GM19372 (cell line): ENCODE measurements around the gene IMMP2L.
"Not testable (repeated sequence)": the region's sequence is repeated elsewhere in the genome, so short reads cannot be mapped to it uniquely, and the experiment has no call there.

ENCODE experiments used
- ATAC-seq: cut with Tn5 transposase; IDR thresholded peaks from one replicate; pipeline ENCODE4 v1.9.1; 2021; ENCODE audit warnings: mild to moderate bottlenecking, low read depth, moderate library complexity; ENCODE audit not compliant: unreplicated experiment

IMMP2L gene

GRCh38 chr7:110983822-110984456, 578.4 kb downstream of the IMMP2L start:
- no peak for ATAC-seq

- ATAC-seq = no peak
These were observed 585.1 kb downstream of the IMMP2L start for GRCh38 chr7:110977127-110977737.

GRCh38 chr7:110975486-110975885, 586.8 kb downstream of the IMMP2L start:
- no peak for ATAC-seq

- ATAC-seq = no peak
These were observed 587.9 kb downstream of the IMMP2L start for GRCh38 chr7:110974441-110974840.

GRCh38 chr7:110973196-110973990, 588.9 kb downstream of the IMMP2L start:
- no peak for ATAC-seq

GRCh38 chr7:110964775-110965174, 597.5 kb downstream of the IMMP2L start:
- no peak for ATAC-seq

- ATAC-seq = no peak
These were observed 599.5 kb downstream of the IMMP2L start for GRCh38 chr7:110962826-110963225.

GRCh38 chr7:110962374-110962773, 599.9 kb downstream of the IMMP2L start:
- ATAC-seq = no peak

- no peak for ATAC-seq
These were observed 601.5 kb downstream of the IMMP2L start for GRCh38 chr7:110960811-110961210.

- ATAC-seq = no peak
These were observed 614.0 kb downstream of the IMMP2L start for GRCh38 chr7:110948280-110948679.

GRCh38 chr7:110947408-110947807, 614.9 kb downstream of the IMMP2L start:
- no peak for ATAC-seq

- no peak for ATAC-seq
These were observed 617.2 kb downstream of the IMMP2L start for GRCh38 chr7:110944966-110945644.

GRCh38 chr7:110944448-110944847, 617.8 kb downstream of the IMMP2L start:
- ATAC-seq = no peak

GRCh38 chr7:110943701-110944345, 618.5 kb downstream of the IMMP2L start:
- ATAC-seq = no peak

- no peak for ATAC-seq
These were observed 620.9 kb downstream of the IMMP2L start for GRCh38 chr7:110941385-110941784.

GRCh38 chr7:110940756-110941155, 621.5 kb downstream of the IMMP2L start:
- ATAC-seq = no peak

GRCh38 chr7:110938165-110938564, 624.1 kb downstream of the IMMP2L start:
- no peak for ATAC-seq

GRCh38 chr7:110936665-110937064, 625.6 kb downstream of the IMMP2L start:
- not testable (repeated sequence) for ATAC-seq

- ATAC-seq = no peak
These were observed 632.6 kb downstream of the IMMP2L start for GRCh38 chr7:110929480-110930249.

- ATAC-seq = no peak
These were observed 639.4 kb downstream of the IMMP2L start for GRCh38 chr7:110922906-110923305.
